Fibroblast of villous mesenchyme (primary cell): ENCODE results near the gene RNF220. TPM values are rescaled to one million over a fixed set of nuclear protein-coding genes. Genes with fewer than 3 reads are reported as not detected.

Source experiments
- DNase-seq: peaks from one replicate; pipeline ENCODE4 v3.0.0-alpha.2; 2010; ENCODE audit warnings: low read depth
- H3K4me3 ChIP-seq: 2 replicates; pipeline ENCODE4 v1.5.1; 2011; ENCODE audit warnings: low read depth, mild to moderate bottlenecking, low read length
- total RNA-seq: library from RNA; depleted of rRNA; stranded (reverse); fragments of >200 nt; gene quantifications from 2 replicates; pipeline ENCODE4 v1.2.3, GENCODE V29; 2012
- TF ChIP-seq, protein P1 (sequence below): IDR thresholded peaks from 2 replicates; pipeline ENCODE4 v1.5.1; 2012; ENCODE audit warnings: low read depth, mild to moderate bottlenecking, low read length; ENCODE audit not compliant: insufficient read depth

RNF220 gene
- total RNA-seq, 1 donor = 47.5 TPM

DNA sequence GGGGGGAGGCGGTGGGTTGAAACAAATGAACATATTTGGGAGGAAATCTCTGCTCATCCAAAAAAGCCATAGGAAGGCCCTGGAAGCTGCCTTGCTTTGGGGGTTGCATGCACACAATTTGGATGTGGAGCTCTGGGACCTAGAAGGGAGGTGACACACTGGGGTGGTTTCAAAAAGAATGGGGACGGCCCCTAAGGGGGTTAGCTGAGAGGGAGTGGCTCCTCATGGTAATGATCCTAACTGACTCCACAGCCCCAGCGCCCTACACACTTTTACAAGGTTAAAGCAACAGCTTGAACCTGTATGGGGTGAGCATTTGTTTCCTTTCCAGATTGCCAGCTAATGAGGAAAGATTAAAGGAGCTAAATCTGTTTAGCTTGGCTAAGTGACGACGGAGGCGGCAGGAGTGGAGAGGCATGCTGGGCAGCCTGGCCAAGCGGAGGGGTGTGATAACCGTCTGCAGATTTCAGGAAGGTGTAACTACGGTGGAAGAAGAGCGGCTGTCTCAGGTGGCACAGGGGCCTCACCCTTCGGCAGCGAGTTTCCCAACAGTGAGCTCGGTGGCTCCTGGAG lies 107.3 kb downstream of the RNF220 start:
- TF ChIP-seq, protein P1, sequence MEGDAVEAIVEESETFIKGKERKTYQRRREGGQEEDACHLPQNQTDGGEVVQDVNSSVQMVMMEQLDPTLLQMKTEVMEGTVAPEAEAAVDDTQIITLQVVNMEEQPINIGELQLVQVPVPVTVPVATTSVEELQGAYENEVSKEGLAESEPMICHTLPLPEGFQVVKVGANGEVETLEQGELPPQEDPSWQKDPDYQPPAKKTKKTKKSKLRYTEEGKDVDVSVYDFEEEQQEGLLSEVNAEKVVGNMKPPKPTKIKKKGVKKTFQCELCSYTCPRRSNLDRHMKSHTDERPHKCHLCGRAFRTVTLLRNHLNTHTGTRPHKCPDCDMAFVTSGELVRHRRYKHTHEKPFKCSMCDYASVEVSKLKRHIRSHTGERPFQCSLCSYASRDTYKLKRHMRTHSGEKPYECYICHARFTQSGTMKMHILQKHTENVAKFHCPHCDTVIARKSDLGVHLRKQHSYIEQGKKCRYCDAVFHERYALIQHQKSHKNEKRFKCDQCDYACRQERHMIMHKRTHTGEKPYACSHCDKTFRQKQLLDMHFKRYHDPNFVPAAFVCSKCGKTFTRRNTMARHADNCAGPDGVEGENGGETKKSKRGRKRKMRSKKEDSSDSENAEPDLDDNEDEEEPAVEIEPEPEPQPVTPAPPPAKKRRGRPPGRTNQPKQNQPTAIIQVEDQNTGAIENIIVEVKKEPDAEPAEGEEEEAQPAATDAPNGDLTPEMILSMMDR = no peak
- no peak for DNase-seq

DNA sequence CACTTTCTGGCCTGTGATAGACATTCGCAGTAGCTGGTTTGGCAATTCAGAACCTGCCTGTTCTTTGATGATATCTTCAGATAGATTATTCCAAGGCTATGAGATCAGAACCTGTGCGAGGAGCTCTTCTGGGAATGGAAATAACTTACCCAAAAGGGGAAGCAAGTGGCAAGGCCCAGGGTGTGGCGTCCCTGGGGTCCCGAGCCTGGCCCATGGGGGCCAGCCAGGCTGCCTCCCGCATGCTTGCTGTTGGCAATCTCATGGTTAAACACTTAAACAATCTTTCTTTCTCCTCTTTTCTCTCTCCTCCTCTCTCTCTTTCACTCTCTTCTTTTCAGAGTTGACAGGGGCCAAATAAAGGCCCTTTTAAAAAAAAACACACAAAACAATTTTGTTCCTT lies 108.1 kb downstream of the RNF220 start:
- DNase-seq = no peak
- TF ChIP-seq, protein P1 = no peak
- H3K4me3 ChIP-seq = no peak overlapping the region

More for the DNA sequence above, 107.3 kb downstream of the RNF220 start:
- no peak overlapping the region for H3K4me3 ChIP-seq

DNA sequence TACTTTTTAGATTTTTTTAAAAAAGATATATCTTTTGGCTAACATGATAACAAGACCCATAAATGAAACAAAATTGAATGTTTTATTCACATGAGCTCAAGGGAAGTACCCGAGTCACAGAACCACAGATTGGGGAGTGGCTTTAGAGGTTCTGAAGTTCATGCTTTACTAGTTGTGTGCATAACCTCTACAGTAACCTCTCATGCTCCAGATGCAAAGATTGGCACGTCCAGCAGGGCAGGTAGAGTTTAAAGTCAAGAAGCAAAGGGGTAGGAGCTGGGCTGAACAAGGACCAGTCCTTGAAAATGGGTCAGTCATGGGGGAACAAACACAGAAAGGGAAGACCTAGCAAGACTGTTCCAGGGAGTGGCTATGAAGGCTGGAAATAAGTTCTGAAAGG lies 109.6 kb downstream of the RNF220 start:
- no peak for DNase-seq
- H3K4me3 ChIP-seq = no peak overlapping the region
- TF ChIP-seq, protein P1 = no peak

DNA sequence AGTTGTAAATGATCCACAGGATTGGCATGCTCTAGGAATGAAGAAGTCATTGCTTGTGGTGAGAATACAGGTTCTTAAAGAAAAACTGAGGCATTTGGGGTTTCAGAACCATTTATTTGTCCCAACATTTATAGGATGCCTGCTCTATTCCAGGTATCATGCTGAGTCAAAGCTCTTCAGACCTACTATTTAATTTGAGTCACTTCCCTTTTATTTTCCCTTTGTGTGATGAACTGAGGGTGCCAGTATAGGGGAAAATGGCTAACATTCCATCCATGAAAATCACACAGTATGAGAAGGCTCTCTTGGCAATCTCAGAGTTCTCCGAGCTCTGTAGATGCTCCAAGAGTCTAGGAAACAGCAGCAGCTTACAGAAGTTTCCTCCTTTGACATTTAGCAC lies 110.4 kb downstream of the RNF220 start:
- TF ChIP-seq, protein P1 = no peak
- H3K4me3 ChIP-seq = no peak overlapping the region
- DNase-seq = no peak

DNA sequence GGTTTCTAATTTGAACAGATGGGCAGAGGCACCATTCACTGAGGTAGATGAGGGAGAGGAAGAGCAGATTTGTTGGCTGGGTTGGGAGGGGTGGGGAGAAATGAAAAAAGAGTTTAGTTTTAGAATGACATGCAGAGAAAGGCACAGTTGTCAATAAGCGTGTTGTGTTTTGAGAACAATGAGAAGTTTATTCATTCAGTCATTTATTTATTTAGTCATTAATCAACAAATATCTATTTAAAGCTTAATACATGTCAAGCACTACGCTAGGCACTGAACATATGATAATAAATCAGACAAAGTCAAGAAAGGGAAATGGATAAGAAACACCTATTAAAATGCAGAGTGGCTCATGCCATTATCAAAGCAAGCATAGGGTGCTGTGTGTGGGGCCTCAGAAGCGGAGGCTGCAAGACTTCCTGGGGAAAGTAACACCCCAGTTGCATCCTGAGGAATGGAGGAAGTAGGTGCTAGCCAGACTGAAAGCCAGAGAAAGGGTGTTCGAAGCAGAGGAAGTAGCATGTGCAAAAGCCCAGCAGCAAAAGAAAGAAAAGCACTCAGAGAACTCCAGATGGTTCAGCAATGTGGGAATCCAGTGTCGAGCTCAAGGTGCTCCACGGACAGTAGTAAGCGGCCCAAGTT lies 114.1 kb downstream of the RNF220 start:
- no peak for DNase-seq

DNA sequence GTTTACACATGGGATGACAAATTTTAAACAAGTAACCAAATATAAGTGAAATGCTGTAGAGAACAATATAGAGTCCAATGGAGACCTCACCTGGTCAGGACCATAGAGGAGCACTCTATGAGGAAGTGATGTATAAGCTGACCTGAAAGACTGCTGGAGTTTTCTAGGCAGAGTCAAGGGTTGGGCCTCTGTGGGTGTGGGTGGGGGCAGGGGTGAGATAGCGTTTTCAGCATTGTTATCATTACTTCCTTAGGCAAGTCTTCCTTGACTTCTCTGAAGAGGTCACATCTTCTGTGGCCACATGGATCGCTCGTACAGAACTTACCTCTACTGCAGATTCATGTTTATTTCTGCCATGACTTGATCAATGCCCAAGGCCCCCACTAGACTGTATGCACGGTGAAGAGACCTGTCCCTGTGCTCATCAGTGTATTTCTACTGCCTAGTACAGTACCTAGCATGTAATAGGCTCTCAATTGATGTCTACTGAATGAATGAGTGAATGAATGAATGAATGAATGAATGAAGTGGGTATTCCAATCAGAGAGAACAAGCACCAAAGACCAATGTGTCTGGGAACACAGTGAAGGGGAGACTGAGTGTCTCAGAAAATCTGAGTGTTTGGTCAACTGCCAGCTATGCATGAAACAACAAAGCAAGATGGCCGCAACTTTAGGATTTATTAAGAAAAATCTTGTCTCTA lies 116.5 kb downstream of the RNF220 start:
- TF ChIP-seq, protein P1 = no peak
- no peak overlapping the region for H3K4me3 ChIP-seq
- DNase-seq = no peak

More for the DNA sequence above, 114.1 kb downstream of the RNF220 start:
- H3K4me3 ChIP-seq = no peak overlapping the region
- TF ChIP-seq, protein P1 = no peak
